GM10248 (cell line): ENCODE measurements around the gene FOSL1.
A peak's percentile ranks its signal among the peaks of the same experiment; 100 is the strongest.

Experiments used
- CTCF ChIA-PET: fragments of 300-600 bp; sonication (Branson Sonifier 250); formaldehyde crosslinking; extraction: SDS; loops from one replicate; lab custom pipeline; 2021; ENCODE audit warnings: antibody characterized with exemption; lab: Yijun Ruan, JAX
- POLR2A ChIA-PET: fragments of 350-650 bp; sonication (Branson Sonifier 250); formaldehyde crosslinking; extraction: SDS; loops from one replicate; lab custom pipeline; 2020; ENCODE audit warnings: antibody characterized with exemption; lab: Yijun Ruan, JAX
- DNase-seq: peaks from one replicate; pipeline ENCODE4 v3.0.0; 2012; ENCODE audit errors: extremely low spot score
- CTCF ChIP-seq: IDR thresholded peaks from 2 replicates; pipeline ENCODE4 v1.5.1; 2012; ENCODE audit warnings: mild to moderate bottlenecking, low read depth; ENCODE audit errors: extremely low read depth, missing control alignments, control extremely low read depth

Gene FOSL1

GRCh38 chr11:65882120-65883057 is 17.8 kb downstream of the FOSL1 start:
- ChIA-PET POLR2A (interaction anchor here (1.0 kb wide), 1 partner anchor 23 kb away, joined by 4 read pairs; the partner anchor contains the start of gene MUS81), CTCF (interaction anchor here (1.0 to 19.3 kb wide), 5 partner anchors 10 to 107 kb away, joined by 4 to 535 read pairs (median 199); partner anchors contain the start of genes CCDC85B, CFL1, EFEMP2 and FIBP)
- DNase-seq = no peak
- TF ChIP-seq CTCF = no peak

- POLR2A ChIA-PET = interaction anchor here (0.6 to 1.0 kb wide), 2 partner anchors 21 to 176 kb away, joined by 3 to 4 read pairs; partner anchors contain the start of gene MUS81
- no peak for DNase-seq
- TF ChIP-seq CTCF = no peak
- CTCF ChIA-PET = interaction anchor here (14.1 to 19.3 kb wide), 3 partner anchors 11 to 108 kb away, joined by 199 to 535 read pairs (median 287); partner anchors contain the start of genes CCDC85B, CFL1, EFEMP2 and FIBP
Observed at GRCh38 chr11:65880844-65881421, 19.3 kb downstream of the FOSL1 start.

- TF ChIP-seq CTCF = no peak
- ChIA-PET POLR2A (no interaction called here), CTCF (interaction anchor here (14.1 to 19.3 kb wide), 3 partner anchors 12 to 109 kb away, joined by 199 to 535 read pairs (median 287); partner anchors contain the start of genes CCDC85B, CFL1, EFEMP2 and FIBP)
- DNase-seq = no peak
Observed at GRCh38 chr11:65880027-65880426, 20.2 kb downstream of the FOSL1 start.

GRCh38 chr11:65879617-65880016 is 20.6 kb downstream of the FOSL1 start, which contains the start of gene CTSW:
TSS of gene CTSW (plus strand) at chr11:65879837. CDS start at chr11:65879855, 18 bp downstream.
- POLR2A ChIA-PET = interaction anchor here (0.6 kb wide), 1 partner anchor 20 kb away, joined by 3 read pairs; the partner anchor contains the start of gene MUS81
- no peak for DNase-seq
- TF ChIP-seq CTCF = no peak
- CTCF ChIA-PET = interaction anchor here (14.1 to 19.3 kb wide), 3 partner anchors 13 to 110 kb away, joined by 199 to 535 read pairs (median 287); partner anchors contain the start of genes CCDC85B, CFL1, EFEMP2 and FIBP

GRCh38 chr11:65873318-65874156 is 26.7 kb downstream of the FOSL1 start:
- ChIA-PET POLR2A (interaction anchor here (0.5 to 1.0 kb wide), 4 partner anchors 14 to 127 kb away, joined by 3 to 4 read pairs (median 4); partner anchors contain the start of genes CCDC85B and FIBP), CTCF (interaction anchor here (7.1 to 17.2 kb wide), 2 partner anchors 12 to 13 kb away, joined by 133 to 535 read pairs; partner anchors contain the start of genes CCDC85B, CFL1, CTSW and FIBP)
- peak; percentile 97 for DNase-seq
- no peak for TF ChIP-seq CTCF
